GM19438 (cell line): ENCODE measurements around the gene TELO2.

Experiments used
- ATAC-seq: cut with Tn5 transposase; IDR thresholded peaks from one replicate; pipeline ENCODE4 v1.9.1; 2021; ENCODE audit warnings: low read depth; ENCODE audit not compliant: unreplicated experiment

The TELO2 gene

GRCh38 chr16:1550069-1550468, 56.9 kb downstream of the TELO2 start:
- no peak for ATAC-seq

DNA sequence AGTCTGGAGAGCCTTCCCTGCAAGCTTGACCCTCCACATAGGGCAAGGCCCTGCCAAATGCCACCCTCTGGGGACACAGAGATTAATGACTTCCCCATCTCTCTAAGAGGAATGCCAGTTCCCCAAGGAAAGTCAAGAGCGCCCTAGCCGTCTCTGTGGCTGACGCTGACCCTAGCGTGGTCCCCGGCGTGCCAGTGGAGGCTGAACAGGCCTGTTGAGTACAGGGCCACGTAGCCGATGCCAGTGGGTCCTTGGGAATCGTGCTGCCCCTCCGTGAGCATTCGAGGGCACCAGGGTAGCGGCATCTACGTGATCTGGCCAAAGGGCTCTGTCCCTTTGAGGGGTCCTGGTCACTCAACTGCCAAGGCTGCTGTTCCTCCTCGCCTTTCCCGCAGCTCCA, 57.5 kb downstream of the TELO2 start:
- ATAC-seq = no peak

DNA sequence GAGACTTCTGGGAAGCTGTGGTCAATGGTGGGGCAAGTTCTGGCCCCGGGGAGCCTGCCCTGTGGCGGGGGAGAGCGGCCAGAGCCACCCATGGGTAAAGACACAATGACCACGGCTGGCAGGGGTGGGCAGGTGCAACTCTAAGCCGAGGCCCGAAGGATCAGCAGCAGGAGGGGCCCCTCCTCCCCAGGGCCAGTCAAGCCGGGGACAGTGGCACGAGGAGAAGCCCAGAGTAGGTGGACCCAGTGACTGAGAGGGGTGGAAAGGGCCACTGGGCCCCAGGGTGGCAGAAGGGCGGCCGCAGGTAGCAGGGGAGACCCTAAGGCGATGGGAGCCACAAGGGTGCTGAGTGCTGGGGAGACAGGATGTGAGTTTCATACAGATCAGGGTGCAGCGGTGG, 58.0 kb downstream of the TELO2 start:
- no peak for ATAC-seq

- no peak for ATAC-seq
Observed at GRCh38 chr16:1552129-1552528, 59.0 kb downstream of the TELO2 start.

DNA sequence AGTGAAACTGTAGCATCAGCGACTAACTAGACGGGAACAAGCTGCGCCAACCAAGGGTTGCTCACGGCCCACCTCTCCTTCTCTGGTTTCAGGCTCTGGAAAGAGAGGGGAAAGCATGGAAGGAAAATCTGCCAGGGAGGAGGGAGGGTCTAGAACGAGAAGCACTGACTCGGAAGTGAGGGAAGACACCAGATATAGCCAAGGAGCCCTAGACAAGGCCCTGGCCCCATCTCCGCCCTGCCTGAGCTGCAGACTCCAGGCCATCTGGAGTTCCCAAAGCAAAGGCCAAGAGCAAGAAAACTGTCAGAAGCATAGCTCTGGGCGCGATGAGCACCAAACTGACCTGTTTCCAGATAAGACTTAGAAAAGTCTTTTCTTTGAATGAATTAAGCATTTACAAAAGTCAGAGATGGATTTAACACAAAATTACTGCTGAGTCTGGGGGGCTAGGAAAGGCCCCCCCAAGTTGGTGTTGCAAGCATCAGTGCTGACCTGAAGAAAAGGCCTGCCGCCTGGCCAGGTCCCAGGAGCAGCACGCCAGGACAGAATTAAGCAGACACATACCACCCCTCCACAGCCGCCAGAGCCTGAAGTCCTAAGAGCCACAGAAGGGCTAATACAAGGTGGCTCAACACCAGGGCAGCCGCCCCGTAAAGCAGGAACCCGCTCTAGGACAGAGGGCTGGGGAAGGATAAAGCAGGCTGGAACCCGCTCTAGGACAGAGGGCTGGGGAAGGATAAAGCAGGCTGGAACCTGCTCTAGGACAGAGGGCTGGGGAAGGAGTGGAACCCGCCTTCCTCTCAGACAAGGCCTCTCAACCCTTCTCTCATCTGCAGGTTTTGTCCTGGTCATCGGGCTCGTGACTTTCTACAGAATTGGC, 61.0 kb downstream of the TELO2 start:
- ATAC-seq = no peak

GRCh38 chr16:1554826-1555445, 61.8 kb downstream of the TELO2 start:
- no peak for ATAC-seq

- no peak for ATAC-seq
Observed at GRCh38 chr16:1556254-1556653, 63.1 kb downstream of the TELO2 start.

GRCh38 chr16:1557074-1557473, 63.9 kb downstream of the TELO2 start:
- ATAC-seq = no peak

DNA sequence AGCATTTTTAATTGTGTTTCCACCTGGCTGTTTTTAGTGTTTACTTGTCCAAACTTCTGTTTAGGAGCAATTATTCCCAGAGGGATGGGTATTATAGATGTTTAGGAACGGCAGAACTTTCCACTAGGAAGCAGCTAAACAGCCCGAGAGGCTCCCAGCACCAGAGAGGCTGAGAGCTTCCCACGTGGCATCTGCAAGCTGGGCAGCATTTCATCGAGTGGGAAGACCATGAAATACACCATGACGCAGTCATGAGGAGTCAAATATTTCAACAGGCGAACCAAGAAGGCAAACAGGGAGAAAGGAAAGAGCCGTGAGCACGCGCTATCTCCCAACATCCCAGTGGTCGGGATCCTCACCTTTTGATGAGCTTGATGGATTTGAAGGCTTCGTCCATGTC, 64.4 kb downstream of the TELO2 start:
- no peak for ATAC-seq

DNA sequence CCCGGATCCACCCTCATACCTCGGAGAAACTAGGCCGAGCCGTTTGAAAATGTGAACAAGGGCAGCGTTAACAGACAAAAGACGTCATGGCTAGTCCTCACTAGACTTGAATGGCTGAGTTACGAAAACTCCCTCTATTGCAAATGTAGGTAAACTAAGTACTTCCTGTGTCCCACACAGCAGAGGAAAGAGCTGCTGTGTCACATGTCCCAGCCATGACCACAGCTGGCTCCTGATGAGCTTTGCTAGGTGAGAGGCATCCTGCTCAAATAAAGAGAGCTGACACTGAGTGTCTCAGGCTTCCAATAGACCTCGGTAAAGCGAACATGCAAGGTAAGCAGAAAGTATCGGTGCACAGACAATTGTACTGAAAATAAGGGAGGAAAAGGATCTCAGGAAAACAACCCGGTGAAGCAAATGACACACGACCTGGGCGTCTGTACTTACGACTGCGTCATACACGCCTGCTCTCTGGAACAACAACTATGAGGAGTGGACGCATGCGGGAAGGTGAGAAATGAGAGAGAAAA, 66.4 kb downstream of the TELO2 start:
- ATAC-seq = no peak
